SH-SY5Y (cell line): ENCODE measurements around the gene SEMA6D.

Source experiments
- GATA2 ChIP-seq: IDR thresholded peaks from 2 replicates; pipeline ENCODE4 v1.6.1; 2011; ENCODE audit warnings: mild to moderate bottlenecking, low read depth, low read length
- GATA3 ChIP-seq: IDR thresholded peaks from 2 replicates; pipeline ENCODE4 v1.6.1; 2011; ENCODE audit warnings: low read depth, mild to moderate bottlenecking, low read length, moderate library complexity

DNA sequence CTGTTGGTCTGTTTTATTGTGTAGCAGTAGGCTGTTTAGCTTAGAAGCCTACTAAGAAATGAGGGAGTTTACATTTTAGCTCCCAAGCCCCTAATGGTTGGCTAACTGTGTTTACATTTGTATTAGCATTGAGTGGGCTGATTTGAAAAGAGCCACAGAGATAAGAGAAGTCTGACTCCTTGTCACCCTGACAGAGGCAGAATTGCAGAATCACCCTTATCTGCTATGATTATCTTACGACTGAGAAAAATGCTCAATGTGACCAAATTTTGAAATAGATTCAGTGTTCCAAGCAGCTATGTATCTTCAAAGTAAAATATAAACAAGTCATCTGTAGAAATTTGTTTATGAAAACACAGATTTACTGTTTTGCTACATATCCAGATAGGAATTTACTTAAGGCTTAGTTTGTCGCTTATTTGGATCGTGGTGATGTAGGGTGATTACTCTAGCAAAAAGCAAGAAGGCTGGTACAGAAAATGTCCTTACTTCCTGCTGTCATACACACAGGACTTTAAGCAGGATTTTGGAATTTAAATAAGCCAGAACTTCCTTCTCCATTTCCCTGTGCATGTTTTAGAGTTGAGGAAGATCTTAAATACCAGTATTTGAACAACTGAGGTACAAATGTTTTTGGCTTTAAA is 19.0 kb downstream of the SEMA6D start:
- peak; percentile 84 for TF ChIP-seq GATA2
- TF ChIP-seq GATA3 = peak; percentile 69
